ENCODE data around the gene RNF32.

- TF ChIP-seq CTCF (IDR thresholded peaks at IDR 0.05) (no peak), POLR2AphosphoS5 (IDR thresholded peaks at IDR 0.05; ENCODE audit: low read depth, low read length) (no peak)
These were observed 21.7 kb upstream of the RNF32 start for GRCh38 chr7:156618780-156619367.
